Uterus (tissue), 4 donors: Measurements from ENCODE around the gene SERTAD1. TPM values are rescaled to one million over a fixed set of nuclear protein-coding genes. Genes with fewer than 3 reads are reported as not detected.

Source experiments
- DNase-seq, 2 donors: peaks; one replicate each; pipeline ENCODE4 v3.0.0-alpha.2; 2019 to 2020
- H3K27ac ChIP-seq, 2 donors: fragments of 200-600 bp; sonication (generic); 1 replicate in 1 of 2; 2 replicates in 1 of 2; pipeline ENCODE4 v1.5.1; 2016 to 2018
- H3K27me3 ChIP-seq, 2 donors: fragments of 200-600 bp; sonication (generic); one replicate each; pipeline ENCODE4 v1.5.1; 2018 to 2019; ENCODE audit warnings: control low read depth in 1 of 2
- H3K36me3 ChIP-seq, 2 donors: fragments of 200-600 bp; sonication (generic); one replicate each; pipeline ENCODE4 v1.5.1; 2019; ENCODE audit warnings: control low read depth in 1 of 2
- H3K4me1 ChIP-seq, 2 donors: fragments of 200-600 bp; sonication (generic); one replicate each; pipeline ENCODE4 v1.5.1; 2018 to 2019; ENCODE audit warnings: control low read depth in 1 of 2
- H3K4me3 ChIP-seq, 2 donors: fragments of 200-600 bp; sonication (generic); 1 replicate in 1 of 2; 2 replicates in 1 of 2; pipeline ENCODE4 v1.5.1; 2018 to 2019; ENCODE audit warnings: mild to moderate bottlenecking in 1 of 2
- H3K9me3 ChIP-seq, 2 donors: fragments of 200-600 bp; sonication (generic); one replicate each; pipeline ENCODE4 v1.5.1; 2019; ENCODE audit warnings: control low read depth in 1 of 2
- POLR2A ChIP-seq, 2 donors: fragments of 450-650 bp; IDR thresholded peaks; one replicate each; pipeline ENCODE4 v1.6.1; 2016; ENCODE audit warnings: antibody characterized with exemption in 2 of 2, mild to moderate bottlenecking in 1 of 2, moderate library complexity in 1 of 2
- intact Hi-C: fragments of 100-400 bp; cut with DNase I; formaldehyde crosslinking; loops from one replicate; pipeline ENCODE4 v1.15.1; 2023; ENCODE audit warnings: low total_unique reads
- small RNA-seq: library from RNA; depleted of rRNA; stranded (forward); fragments of <200 nt; gene quantifications from one replicate; pipeline ENCODE3, GENCODE V24; 2016
- total RNA-seq, 4 donors: library from RNA; depleted of rRNA in 3 of 4; stranded (reverse); fragments of >200 nt in 3 of 4; gene quantifications; one replicate each; pipeline versions ENCODE4 v1.1.0 to v1.2.4, GENCODE V29; 2014 to 2023
- TF ChIP-seq, protein P1 (sequence below), 4 experiments: fragments of 200-600 bp in 2 of 4; fragments of 450-650 bp in 2 of 4; sonication (generic) in 2 of 4; IDR thresholded peaks; one replicate each; pipeline ENCODE4 v1.5.1; 2016 to 2019; ENCODE audit warnings: antibody characterized with exemption in 4 of 4, mild to moderate bottlenecking in 2 of 4, moderate library complexity in 1 of 4
- donor health status: DM: yes; HTN: yes; CAD: no.

The SERTAD1 gene
- total RNA-seq, 4 donors from 2014 or later, result 3.1 to 18.4 (median 15.8) TPM

DNA sequence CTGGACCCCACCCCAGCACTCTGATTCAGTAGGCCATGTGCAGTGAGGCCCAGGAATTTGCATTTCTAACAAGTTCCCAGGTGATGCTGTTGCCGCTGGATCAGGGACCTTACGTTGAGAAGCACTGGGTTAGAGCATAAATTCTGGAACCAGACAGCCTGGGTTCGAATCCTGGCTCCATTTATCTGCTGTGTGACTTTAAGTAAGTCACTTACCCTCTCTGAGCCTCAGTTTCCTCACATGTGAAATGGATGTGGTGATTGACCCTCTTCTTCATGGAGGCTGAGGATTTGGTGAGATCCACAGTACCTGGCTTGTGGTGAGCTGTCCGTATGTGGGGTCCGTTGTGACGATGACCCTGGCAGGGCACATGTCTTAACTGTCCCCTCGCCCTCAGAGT, 51.7 kb downstream of the SERTAD1 start:
- Histone ChIP-seq H3K27ac (no peak overlapping the region), H3K9me3 (no peaks in the 10 kb centered on the region), H3K27me3 (no peaks in the 10 kb centered on the region), H3K4me1 (no peaks in the 10 kb centered on the region), H3K36me3 (no peaks in the 10 kb centered on the region), H3K4me3 (no peak overlapping the region)
- TF ChIP-seq, protein P1, sequence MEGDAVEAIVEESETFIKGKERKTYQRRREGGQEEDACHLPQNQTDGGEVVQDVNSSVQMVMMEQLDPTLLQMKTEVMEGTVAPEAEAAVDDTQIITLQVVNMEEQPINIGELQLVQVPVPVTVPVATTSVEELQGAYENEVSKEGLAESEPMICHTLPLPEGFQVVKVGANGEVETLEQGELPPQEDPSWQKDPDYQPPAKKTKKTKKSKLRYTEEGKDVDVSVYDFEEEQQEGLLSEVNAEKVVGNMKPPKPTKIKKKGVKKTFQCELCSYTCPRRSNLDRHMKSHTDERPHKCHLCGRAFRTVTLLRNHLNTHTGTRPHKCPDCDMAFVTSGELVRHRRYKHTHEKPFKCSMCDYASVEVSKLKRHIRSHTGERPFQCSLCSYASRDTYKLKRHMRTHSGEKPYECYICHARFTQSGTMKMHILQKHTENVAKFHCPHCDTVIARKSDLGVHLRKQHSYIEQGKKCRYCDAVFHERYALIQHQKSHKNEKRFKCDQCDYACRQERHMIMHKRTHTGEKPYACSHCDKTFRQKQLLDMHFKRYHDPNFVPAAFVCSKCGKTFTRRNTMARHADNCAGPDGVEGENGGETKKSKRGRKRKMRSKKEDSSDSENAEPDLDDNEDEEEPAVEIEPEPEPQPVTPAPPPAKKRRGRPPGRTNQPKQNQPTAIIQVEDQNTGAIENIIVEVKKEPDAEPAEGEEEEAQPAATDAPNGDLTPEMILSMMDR (IDR thresholded peaks at IDR 0.05), result no peak
- no peak for TF ChIP-seq POLR2A (IDR thresholded peaks at IDR 0.05)
- DNase-seq, result no peak
- intact Hi-C loops, result no loop called here

DNA sequence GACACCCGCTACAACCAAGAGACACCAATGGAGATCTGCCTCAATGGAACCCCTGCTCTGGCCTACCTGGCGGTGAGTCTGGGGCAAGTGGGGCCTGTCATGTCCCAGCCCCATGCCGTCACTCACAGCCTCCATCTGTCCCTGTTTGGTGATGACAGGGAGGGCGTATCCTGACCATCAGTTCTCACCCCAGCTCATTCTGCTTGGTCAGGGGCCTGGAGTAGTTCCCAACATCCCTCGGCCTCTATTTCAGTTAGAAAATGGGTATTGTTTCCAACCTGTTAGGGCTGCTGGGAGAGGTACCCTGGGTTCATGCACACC, 54.0 kb downstream of the SERTAD1 start:
- no peaks in the 10 kb centered on the region for H3K4me1 ChIP-seq
- H3K36me3 ChIP-seq, result no peaks in the 10 kb centered on the region
- no peaks in the 10 kb centered on the region for H3K9me3 ChIP-seq
- no peak overlapping the region for H3K27ac ChIP-seq
- H3K4me3 ChIP-seq, result no peak overlapping the region
- intact Hi-C loops, result no loop called here
- no peak for DNase-seq
- no peak for TF ChIP-seq POLR2A (IDR thresholded peaks at IDR 0.05)
- TF ChIP-seq, protein P1 (IDR thresholded peaks at IDR 0.05), result no peak
- H3K27me3 ChIP-seq, result no peaks in the 10 kb centered on the region

Small RNA genes lying within 50 kb of the gene (small RNA-seq; reads per million reads assigned to genes)
- not detected for gene RF00017

Other genes with a start within 250 kb of the SERTAD1 start
- gene MAP3K10, start 234.6 kb downstream of the SERTAD1 start, total RNA-seq, result 10 to 100 TPM in 1 of 4 donors, 1 to 10 TPM in 3; 1.0 to 29.0 (median 3.1) TPM
- not detected for gene TTC9B, start 207.6 kb downstream of the SERTAD1 start, total RNA-seq
- under 1 TPM in 2 of 4 donors, not detected in 2; 0.21 to 0.61 TPM for gene CCNP, start 199.3 kb downstream of the SERTAD1 start, total RNA-seq
- 100 to 1,000 TPM in 2 of 4 donors, 10 to 100 TPM in 2; 32.6 to 177 (median 95.2) TPM for gene AKT2, start 140.6 kb downstream of the SERTAD1 start, total RNA-seq
- 10 to 100 TPM in 2 of 4 donors, 1 to 10 TPM in 2; 7.1 to 21.2 (median 13.3) TPM for gene C19orf47, start 77.6 kb downstream of the SERTAD1 start, total RNA-seq
- 100 to 1,000 TPM; 108 to 372 (median 158) TPM for gene PLD3, start 77.3 kb downstream of the SERTAD1 start, total RNA-seq
- under 1 TPM in 2 of 4 donors, not detected in 2; 0.40 to 0.48 TPM for gene HIPK4, start 35.8 kb downstream of the SERTAD1 start, total RNA-seq
- 1 to 10 TPM; 3.3 to 7.5 (median 4.8) TPM for gene PRX, start 12.6 kb downstream of the SERTAD1 start, total RNA-seq
- gene SERTAD3, start 18.3 kb upstream of the SERTAD1 start, total RNA-seq, result 10 to 100 TPM in 3 of 4 donors, 1 to 10 TPM in 1; 1.0 to 81.5 (median 44.7) TPM
- 100 to 1,000 TPM in 2 of 4 donors, 10 to 100 TPM in 2; 51.5 to 206 (median 115) TPM for gene BLVRB, start 39.8 kb upstream of the SERTAD1 start, total RNA-seq
- 1 to 10 TPM in 3 of 4 donors, not detected in 1; 3.1 to 7.0 (median 5.3) TPM for gene SPTBN4, start 41.0 kb upstream of the SERTAD1 start, total RNA-seq
- 10 to 100 TPM; 15.1 to 57.4 (median 21.9) TPM for gene SHKBP1, start 150.9 kb upstream of the SERTAD1 start, total RNA-seq
- gene LTBP4, start 175.4 kb upstream of the SERTAD1 start, total RNA-seq, result 1,000 to 10,000 TPM in 1 of 4 donors, 100 to 1,000 TPM in 3; 163 to 1,000 (median 501) TPM